WERI-Rb-1 (cell line): ENCODE data around the gene USP3.

Experiments
- DNase-seq: peaks from one replicate; pipeline ENCODE4 v3.0.0-alpha.2; 2020
- H3K27ac ChIP-seq: fragments of 250-450 bp; sonication (Bioruptor Pico); 2 replicates; pipeline ENCODE4 v1.5.1; 2020; ENCODE audit warnings: mild to moderate bottlenecking, moderate library complexity
- H3K27me3 ChIP-seq: fragments of 250-450 bp; sonication (Bioruptor Pico); 2 replicates; pipeline ENCODE4 v1.5.1; 2021; ENCODE audit warnings: mild to moderate bottlenecking, low read depth, moderate library complexity; ENCODE audit not compliant: insufficient read depth, severe bottlenecking
- H3K36me3 ChIP-seq: fragments of 250-450 bp; sonication (Bioruptor Pico); 2 replicates; pipeline ENCODE4 v1.5.1; 2020; ENCODE audit warnings: mild to moderate bottlenecking, moderate library complexity
- H3K4me3 ChIP-seq: 2 replicates; pipeline ENCODE4 v1.5.1; 2011; ENCODE audit warnings: low read depth, mild to moderate bottlenecking, control low read depth, low read length
- H3K9me3 ChIP-seq: fragments of 250-450 bp; sonication (Bioruptor Pico); 2 replicates; pipeline ENCODE4 v1.5.1; 2021; ENCODE audit warnings: mild to moderate bottlenecking, moderate library complexity; ENCODE audit not compliant: severe bottlenecking
- TF ChIP-seq, protein P1 (sequence below): IDR thresholded peaks from 2 replicates; pipeline ENCODE4 v1.5.1; 2011; ENCODE audit warnings: low read depth, mild to moderate bottlenecking, control low read depth, inconsistent platforms, low read length

The USP3 gene

DNA sequence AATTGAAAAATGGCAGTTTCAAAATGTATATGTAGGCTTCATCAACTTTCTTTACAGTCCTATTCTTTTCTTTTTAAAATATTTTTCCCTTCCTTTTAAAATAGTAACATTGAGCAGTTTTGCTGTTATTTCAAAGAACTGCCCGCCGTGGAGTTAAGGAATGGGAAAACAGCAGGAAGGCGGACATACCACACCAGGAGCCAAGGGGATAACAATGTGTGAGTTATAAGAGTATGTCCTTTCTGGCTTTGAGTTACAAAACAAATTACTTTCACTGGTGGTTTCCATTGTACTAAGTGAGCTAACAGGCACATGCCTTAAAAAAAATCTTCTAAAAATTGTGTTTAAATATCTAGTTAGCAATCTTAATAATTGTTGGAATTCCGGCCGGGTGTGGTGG, 55.4 kb downstream of the USP3 start:
- DNase-seq, result no peak
- no peak overlapping the region for H3K27ac ChIP-seq
- H3K4me3 ChIP-seq, result no peak overlapping the region
- no peaks in the 10 kb centered on the region for H3K27me3 ChIP-seq
- H3K9me3 ChIP-seq, result no peaks in the 10 kb centered on the region
- peaks cover 57% of the 10 kb centered on the region for H3K36me3 ChIP-seq
- TF ChIP-seq, protein P1, sequence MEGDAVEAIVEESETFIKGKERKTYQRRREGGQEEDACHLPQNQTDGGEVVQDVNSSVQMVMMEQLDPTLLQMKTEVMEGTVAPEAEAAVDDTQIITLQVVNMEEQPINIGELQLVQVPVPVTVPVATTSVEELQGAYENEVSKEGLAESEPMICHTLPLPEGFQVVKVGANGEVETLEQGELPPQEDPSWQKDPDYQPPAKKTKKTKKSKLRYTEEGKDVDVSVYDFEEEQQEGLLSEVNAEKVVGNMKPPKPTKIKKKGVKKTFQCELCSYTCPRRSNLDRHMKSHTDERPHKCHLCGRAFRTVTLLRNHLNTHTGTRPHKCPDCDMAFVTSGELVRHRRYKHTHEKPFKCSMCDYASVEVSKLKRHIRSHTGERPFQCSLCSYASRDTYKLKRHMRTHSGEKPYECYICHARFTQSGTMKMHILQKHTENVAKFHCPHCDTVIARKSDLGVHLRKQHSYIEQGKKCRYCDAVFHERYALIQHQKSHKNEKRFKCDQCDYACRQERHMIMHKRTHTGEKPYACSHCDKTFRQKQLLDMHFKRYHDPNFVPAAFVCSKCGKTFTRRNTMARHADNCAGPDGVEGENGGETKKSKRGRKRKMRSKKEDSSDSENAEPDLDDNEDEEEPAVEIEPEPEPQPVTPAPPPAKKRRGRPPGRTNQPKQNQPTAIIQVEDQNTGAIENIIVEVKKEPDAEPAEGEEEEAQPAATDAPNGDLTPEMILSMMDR, result no peak

DNA sequence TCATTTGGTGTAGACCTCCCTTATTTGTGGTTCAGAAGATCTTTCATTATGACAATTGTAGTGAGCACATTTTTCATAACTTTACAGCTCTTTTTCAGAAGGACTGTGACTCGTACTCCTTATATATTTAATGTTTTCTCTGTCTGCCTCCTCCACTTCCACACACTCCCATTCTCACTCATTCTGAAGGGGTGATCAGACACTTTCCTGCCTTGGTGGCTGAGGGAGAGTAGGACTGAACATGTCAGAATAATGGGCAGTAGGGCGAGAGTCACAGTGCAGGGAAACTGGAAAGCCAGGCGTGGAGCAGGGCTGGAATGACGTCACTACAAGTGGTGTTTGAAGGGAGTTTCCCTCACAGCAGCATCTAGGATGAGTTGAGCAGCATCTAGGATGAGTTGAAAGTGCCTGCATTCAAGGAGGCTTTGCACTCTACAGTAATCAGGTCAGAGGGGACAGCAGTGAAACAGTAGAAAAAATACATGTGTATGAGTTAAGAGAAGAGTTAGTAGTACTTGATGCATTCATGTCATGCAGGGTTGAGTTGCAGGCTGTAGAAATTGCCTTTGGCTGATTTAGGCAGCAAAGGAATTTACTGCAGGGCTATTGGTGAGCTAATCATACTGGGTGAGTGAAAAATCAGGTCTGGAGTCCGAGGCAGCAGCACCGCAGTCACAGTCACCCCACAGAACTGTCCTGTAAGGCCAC, 56.5 kb downstream of the USP3 start:
- Histone ChIP-seq H3K36me3 (peaks cover 69% of the 10 kb centered on the region), H3K9me3 (no peaks in the 10 kb centered on the region), H3K4me3 (no peak overlapping the region), H3K27me3 (no peaks in the 10 kb centered on the region), H3K27ac (no peak overlapping the region)
- TF ChIP-seq, protein P1, result no peak
- no peak for DNase-seq

DNA sequence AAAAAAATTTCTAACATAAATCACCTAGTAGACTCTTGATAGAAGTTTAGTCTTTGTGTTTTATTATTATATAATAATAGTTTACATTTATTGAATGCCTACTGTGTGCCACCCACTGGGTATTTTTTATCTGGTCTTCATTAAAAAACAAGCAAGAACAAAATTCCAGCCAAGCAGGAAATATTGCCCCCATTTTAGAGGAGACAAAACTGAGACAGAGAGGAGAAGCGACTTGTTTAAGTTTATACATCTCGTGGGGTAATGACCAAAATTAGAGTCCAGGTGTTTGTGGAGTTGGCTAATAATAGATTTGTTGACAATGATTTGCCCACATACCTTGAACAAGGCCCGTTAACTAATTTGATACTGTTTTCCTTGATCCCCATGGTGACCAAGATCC, 59.7 kb downstream of the USP3 start:
- H3K4me3 ChIP-seq, result no peak overlapping the region
- peaks cover 82% of the 10 kb centered on the region for H3K36me3 ChIP-seq
- no peak for DNase-seq
- H3K9me3 ChIP-seq, result no peaks in the 10 kb centered on the region
- no peaks in the 10 kb centered on the region for H3K27me3 ChIP-seq
- H3K27ac ChIP-seq, result no peak overlapping the region
- TF ChIP-seq, protein P1, result no peak

DNA sequence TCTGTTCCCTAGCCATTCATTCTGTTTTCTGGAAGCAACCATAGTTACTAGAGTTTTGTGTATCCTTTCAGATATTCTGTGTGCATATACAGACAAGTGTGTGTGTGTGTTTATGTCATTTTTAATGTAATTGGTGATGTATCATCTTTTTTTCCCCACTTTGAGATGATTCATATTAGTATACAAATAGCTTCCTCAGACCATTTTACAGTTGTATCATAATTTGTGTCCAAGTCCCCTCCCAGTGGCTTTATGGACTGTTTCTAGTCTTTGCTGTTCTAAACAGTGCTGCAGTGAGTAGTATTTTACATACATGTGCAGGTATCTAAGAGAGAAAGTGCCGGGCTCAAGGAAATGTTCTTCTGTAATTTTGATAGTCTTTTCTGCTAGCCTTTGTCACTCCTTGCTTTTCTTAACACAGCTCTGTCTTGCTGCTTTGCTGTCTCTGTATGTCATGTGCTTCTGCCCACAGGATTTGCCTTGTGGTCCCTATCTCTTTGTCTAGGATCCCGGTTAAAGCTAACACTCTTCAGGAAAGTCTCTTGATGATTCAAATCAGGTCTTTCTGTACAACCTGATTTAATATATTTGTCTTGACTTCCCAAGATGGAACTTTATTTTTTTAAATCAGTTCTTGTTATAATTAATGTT, 61.3 kb downstream of the USP3 start:
- TF ChIP-seq, protein P1, result no peak
- Histone ChIP-seq H3K27ac (no peak overlapping the region), H3K9me3 (no peaks in the 10 kb centered on the region), H3K4me3 (no peak overlapping the region), H3K27me3 (no peaks in the 10 kb centered on the region), H3K36me3 (peaks cover 80% of the 10 kb centered on the region)
- DNase-seq, result no peak

DNA sequence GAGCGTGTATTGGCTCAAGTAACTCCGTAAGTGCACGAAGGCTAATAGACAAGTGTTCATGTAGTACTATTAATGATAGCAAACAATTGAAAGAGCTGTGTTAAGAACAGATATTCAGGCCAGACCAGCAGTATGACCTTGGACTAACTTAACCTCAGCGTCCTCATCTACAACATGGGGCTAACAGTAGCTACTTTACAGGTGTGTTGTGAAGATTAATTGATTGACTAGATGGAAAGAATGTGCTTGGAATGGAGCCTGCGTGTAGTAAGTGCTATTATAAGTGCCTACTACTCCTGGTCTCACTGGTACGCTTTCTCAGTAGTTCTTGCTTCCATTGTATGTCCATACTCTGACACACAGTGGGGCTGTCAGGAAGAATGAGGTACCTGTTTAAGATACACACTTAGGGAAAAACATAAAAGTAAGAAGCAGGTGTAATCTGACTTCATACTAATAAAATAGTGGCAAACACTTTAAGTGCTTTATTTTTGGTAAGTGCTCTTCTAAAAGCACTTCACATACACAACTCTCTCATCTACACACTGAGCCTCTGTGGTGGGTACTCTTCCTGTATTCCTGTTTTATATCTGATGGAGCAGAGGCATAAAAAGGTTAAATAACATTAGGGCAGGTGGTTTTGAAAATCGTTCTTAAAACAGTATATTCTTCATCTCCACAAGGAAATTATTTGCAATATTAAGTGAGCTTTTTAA, 68.5 kb downstream of the USP3 start:
- no peak overlapping the region for H3K4me3 ChIP-seq
- H3K9me3 ChIP-seq, result no peaks in the 10 kb centered on the region
- TF ChIP-seq, protein P1, result no peak
- H3K27me3 ChIP-seq, result no peaks in the 10 kb centered on the region
- no peak for DNase-seq
- peaks cover 49% of the 10 kb centered on the region for H3K36me3 ChIP-seq
- no peak overlapping the region for H3K27ac ChIP-seq
